ENCODE measurements around the gene WNT16.

Gene WNT16

DNA sequence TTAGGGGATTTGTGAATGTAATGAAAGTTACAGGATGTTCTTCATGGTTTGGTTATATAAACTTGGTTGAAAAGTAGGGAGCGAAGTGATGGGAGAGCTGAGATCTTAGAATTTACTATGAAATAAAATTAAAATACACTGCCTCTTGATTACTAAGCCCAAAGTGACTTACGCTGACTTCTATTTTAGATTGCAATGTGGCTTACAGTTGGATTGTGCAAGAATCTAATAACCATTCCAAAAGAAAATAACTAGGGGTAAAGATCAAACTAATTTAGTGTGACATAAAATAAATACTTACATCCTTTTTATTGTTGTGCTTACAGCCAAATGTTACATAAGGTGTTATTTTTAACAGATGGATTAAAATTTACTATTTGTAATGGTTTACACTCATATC, 15.3 kb downstream of the WNT16 start:
- DNase-seq (ENCODE audit: low read depth) = no peak

- DNase-seq (ENCODE audit: low read depth) = no peak
These were observed 15.7 kb downstream of the WNT16 start for GRCh38 chr7:121344497-121344896.

- DNase-seq (ENCODE audit: low read depth) = no peak
These were observed 22.9 kb downstream of the WNT16 start for GRCh38 chr7:121351682-121352081.

- DNase-seq (ENCODE audit: low read depth) = no peak
These were observed 23.5 kb downstream of the WNT16 start for GRCh38 chr7:121352323-121352722.

DNA sequence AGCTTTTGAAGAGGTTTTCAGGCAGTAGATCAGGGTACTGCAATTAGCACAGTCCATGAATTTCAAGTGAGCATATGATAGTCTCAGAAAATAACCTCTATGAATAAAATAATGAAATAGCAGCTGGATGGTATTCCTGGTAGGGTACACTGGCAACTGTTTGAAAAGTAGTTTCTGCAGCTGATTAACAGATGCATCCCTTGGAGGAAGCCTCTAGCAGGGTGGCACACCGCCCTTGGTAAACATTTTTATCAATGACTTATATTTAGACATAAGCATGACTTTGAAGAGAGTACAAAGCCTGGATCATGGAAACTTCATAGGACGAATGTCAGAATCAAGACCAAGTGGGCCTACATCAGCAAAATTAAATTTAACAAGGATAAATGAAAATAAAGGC, 26.8 kb downstream of the WNT16 start:
- no peak for DNase-seq (ENCODE audit: low read depth)

DNA sequence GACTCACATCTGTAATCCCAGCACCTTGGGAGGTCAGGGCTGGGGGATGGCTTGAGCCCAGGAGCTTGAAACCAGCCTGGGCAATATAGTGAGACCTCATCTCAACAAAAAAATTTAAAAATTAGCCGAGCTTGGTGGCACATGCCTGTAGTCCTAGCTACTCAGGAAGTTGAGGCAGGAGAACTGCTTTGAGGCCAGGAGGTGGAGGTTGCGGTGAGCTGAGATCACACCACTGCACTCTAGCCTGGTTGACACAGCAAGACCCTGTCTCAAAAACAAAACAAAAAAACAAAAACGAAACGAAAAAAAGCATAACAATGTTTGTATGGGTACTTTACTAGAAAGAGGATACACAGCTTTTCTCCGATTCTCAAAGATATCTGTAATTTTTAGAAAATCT, 31.8 kb downstream of the WNT16 start:
- no peak for DNase-seq (ENCODE audit: low read depth)

DNA sequence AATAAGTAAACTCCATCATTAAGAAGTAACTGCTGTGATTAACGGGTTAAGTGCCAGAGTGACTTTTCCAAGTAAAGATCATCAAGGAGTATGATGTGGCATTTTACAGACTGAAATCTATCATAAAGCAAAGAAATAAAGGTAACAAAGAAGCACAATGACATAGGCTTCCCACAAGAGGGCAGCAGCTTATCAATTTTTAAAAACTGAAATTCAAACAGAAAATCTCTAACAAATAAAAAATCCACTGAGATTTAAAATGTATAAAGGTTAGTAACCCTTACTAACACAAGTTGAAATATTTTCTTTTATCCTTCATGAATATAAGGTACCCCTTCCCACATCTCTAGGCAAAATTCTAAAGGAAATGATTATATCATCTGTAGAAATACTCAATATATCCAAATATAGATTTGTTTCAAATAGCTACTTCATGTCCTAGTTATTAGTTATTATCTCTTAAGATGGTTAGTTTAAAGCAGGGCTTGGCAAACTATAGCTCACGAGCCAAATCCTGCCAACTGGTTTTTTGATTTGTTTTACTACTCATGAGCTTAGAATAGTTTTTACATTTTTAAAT, 38.1 kb downstream of the WNT16 start:
- DNase-seq (ENCODE audit: low read depth) = no peak

- no peak for DNase-seq (ENCODE audit: low read depth)
These were observed 40.7 kb downstream of the WNT16 start for GRCh38 chr7:121369462-121369861.

- DNase-seq (ENCODE audit: low read depth) = no peak
These were observed 42.6 kb downstream of the WNT16 start for GRCh38 chr7:121371367-121371766.

DNA sequence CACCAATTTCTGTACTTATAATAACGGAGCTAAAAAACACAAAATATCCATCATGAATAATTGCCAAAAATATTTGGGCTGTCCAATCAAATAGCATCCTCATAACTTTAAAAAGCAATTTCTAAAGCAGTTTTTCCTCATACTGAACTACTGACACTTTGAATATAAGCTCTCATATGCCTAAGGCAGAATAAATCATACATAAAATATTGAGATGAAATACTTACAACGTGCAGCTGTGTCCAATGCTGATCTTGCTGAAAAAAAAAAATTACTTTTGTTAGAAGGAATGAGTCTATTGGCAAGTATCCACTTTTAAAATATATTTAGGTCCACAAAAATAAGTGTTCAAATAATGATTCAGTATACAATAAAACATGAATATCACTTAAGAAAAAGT, 43.1 kb downstream of the WNT16 start:
- no peak for DNase-seq (ENCODE audit: low read depth)

GRCh38 chr7:121372376-121373010, 43.7 kb downstream of the WNT16 start:
- no peak for DNase-seq (ENCODE audit: low read depth)

GRCh38 chr7:121373177-121373576, 44.4 kb downstream of the WNT16 start:
- DNase-seq (ENCODE audit: low read depth) = no peak

GRCh38 chr7:121376979-121377378, 48.2 kb downstream of the WNT16 start:
- no peak for DNase-seq (ENCODE audit: low read depth)

DNA sequence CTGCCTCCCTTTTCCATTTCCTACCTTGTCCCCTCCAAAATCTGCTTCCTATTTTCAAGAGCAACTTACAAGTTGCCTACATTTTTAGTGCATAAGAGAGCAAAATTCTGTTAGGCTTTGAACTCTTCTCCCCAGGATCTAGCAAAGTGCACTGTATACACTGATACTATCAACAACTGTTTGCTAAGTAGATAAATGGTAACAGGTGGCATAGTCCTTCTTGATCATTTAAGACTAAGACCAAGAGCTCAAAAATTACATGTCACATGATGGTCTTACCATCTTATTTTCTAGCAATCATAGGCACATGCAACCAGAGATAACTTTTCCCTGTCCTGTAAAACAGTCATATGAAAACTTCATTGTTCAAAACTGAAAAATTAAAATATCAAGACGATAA, 51.1 kb downstream of the WNT16 start:
- no peak for DNase-seq (ENCODE audit: low read depth)

DNA sequence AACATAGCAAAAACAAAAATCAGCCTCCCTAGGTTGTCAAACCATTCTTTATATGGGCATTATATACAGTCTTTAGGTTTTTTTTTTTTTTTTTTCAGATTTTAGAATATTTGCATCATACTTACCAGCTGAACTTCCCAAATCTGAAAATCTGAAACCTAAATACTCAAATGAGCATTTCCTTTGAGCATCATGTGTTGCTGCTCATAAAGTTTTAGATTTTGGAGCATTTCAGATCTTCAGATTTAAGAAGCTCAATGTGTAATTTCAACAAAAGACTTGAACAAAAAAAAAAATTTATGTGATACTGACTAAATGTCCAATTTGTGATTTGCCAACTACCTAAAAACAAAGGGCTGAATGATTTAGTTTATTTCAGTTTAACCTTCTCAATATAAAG, 53.7 kb downstream of the WNT16 start:
- DNase-seq (ENCODE audit: low read depth) = no peak

- DNase-seq (ENCODE audit: low read depth) = no peak
These were observed 54.6 kb downstream of the WNT16 start for GRCh38 chr7:121383235-121383910.

GRCh38 chr7:121384265-121384664, 55.5 kb downstream of the WNT16 start:
- no peak for DNase-seq (ENCODE audit: low read depth)

GRCh38 chr7:121385056-121385799, 56.4 kb downstream of the WNT16 start:
- no peak for DNase-seq (ENCODE audit: low read depth)

- no peak for DNase-seq (ENCODE audit: low read depth)
These were observed 57.0 kb downstream of the WNT16 start for GRCh38 chr7:121385800-121386179.

DNA sequence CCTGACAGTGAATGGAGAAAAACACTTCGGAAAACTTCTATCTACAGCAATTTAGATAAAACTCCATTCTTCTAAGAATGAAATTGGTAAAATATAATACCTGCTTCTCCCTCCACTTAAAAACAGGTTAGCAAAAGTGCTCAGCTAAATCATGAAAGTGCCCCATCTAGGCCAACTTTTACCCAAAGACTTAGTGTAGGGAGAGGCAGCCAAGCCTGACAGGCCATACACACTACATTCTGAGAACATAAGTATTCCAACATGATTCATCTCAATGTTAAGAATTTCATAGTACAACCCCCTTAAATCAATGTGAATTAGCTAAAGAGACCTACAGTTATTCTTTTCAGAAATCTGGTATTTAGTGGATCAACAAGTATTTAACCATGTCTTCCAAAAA, 60.1 kb downstream of the WNT16 start:
- no peak for DNase-seq (ENCODE audit: low read depth)

DNA sequence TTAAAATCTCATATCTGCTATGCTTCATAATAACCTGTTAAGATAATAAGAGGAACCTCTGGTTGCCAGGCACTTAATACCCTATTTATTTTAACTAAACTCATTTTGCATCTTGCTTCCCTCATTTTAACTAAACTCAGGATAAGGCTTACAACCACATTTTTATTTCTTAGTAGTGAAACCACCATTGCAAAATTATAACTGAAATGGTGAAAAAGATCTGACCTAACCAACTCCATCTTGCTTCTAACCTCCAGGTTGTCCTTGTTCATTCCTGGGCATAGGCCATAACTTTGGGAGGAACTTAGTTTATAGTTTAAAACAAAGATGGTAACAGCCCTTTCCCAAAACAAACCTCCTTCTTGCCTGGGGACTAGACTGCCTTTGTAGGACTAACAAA, 61.3 kb downstream of the WNT16 start:
- DNase-seq (ENCODE audit: low read depth) = no peak

DNA sequence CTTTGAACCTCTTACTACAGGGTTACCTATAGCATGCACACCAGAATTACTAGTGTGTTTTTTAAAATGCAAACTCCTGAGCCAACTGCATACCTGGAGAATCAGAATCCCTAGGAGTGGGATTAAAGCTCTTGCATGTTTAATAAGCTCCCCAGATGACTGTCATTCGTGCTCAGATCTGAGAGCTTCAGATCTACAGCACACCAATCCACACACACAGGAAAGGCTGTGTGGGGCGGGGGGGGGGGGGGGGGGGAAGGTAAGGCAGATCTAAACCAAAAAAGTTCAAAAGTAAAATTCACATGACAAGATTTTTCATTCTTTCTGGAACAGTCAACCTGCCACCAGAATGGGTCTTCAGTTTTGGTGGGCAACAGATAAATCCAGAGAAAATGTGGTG, 61.8 kb downstream of the WNT16 start:
- DNase-seq (ENCODE audit: low read depth) = no peak

Data from stimulated activated CD8-positive, alpha-beta memory T cell treated with anti-CD3 and anti-CD28 coated beads, Interleukin-7, amount 100 ng/mL, for 24 hours (primary cell).